ENCODE data around the gene SLC25A22. TPM values are rescaled to one million over a fixed set of nuclear protein-coding genes. Genes with fewer than 3 reads are reported as not detected.

The SLC25A22 gene
- total RNA-seq, 2 donors from 2014 or later: 10.7 to 16.9 TPM

DNA sequence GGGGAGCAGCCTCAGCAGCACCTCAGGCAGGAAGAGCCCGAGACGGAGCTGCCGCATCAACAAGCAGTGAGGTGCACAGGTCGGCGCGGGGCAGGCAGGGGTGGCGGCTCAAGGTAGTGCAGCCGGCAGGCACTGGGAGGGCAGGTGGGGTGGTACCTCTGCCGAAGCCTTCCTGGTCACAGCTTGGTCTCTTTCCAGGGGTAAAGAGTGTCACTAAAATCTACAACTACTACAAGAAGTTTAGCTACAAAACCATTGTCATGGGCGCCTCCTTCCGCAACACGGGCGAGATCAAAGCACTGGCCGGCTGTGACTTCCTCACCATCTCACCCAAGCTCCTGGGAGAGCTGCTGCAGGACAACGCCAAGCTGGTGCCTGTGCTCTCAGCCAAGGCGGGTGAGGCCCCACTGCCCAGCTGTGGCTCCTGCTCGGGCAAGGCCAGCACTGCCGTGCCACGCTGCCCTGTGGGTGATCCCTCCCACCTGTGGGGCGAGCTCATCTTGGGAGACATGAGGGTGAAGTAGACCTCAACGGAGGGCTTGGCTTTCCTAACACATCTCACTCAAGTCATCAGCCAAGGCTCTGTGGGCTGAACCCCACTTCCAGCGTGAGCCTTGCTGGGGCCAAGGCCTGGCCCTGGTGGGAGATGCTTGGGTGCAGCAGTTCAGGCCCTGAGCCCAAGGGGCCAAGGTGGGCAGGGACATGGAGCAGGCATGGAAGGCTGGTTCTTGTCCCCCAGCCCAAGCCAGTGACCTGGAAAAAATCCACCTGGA lies 34.3 kb downstream of the SLC25A22 start:
- Histone ChIP-seq H3K4me1 (ENCODE audit: control insufficient read depth in 1 of 2, low read depth in 2 of 2) (no peaks in the 10 kb centered on the region), H3K27ac (no peak overlapping the region), H3K27me3 (replicated peaks; ENCODE audit: insufficient read depth) (no peaks in the 10 kb centered on the region), H3K36me3 (peaks cover 39% of the 10 kb centered on the region), H3K9me3 (no peaks in the 10 kb centered on the region), H3K4me3 (no peak overlapping the region)
- TF ChIP-seq, protein P1, sequence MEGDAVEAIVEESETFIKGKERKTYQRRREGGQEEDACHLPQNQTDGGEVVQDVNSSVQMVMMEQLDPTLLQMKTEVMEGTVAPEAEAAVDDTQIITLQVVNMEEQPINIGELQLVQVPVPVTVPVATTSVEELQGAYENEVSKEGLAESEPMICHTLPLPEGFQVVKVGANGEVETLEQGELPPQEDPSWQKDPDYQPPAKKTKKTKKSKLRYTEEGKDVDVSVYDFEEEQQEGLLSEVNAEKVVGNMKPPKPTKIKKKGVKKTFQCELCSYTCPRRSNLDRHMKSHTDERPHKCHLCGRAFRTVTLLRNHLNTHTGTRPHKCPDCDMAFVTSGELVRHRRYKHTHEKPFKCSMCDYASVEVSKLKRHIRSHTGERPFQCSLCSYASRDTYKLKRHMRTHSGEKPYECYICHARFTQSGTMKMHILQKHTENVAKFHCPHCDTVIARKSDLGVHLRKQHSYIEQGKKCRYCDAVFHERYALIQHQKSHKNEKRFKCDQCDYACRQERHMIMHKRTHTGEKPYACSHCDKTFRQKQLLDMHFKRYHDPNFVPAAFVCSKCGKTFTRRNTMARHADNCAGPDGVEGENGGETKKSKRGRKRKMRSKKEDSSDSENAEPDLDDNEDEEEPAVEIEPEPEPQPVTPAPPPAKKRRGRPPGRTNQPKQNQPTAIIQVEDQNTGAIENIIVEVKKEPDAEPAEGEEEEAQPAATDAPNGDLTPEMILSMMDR (IDR thresholded peaks at IDR 0.05): no peak
- ATAC-seq (ENCODE audit: insufficient number of reproducible peaks, low FRiP score, low read depth) (no peak), DNase-seq (ENCODE audit: low spot score) (no peak)

DNA sequence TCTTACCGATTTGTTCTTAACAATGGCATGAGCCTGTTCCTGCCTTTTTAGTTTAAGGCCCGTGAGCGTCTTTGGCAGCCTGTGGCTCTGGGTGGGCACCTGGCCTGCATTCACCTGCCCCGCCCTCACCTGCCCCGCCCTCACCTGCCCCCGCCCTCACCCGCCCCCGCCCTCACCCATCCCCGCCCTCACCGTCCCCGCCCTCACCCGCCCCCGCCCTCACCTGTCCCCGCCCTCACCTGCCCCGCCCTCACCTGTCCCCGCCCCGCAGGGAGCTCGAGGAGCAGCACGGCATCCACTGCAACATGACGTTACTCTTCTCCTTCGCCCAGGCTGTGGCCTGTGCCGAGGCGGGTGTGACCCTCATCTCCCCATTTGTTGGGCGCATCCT lies 35.0 kb downstream of the SLC25A22 start:
- ATAC-seq (ENCODE audit: insufficient number of reproducible peaks, low FRiP score, low read depth): no peak
- H3K9me3 ChIP-seq: no peaks in the 10 kb centered on the region
- H3K27ac ChIP-seq: no peak overlapping the region
- no peaks in the 10 kb centered on the region for H3K4me1 ChIP-seq (ENCODE audit: control insufficient read depth in 1 of 2, low read depth in 2 of 2)
- H3K4me3 ChIP-seq: no peak overlapping the region
- no peaks in the 10 kb centered on the region for H3K27me3 ChIP-seq (replicated peaks; ENCODE audit: insufficient read depth)
- TF ChIP-seq, protein P1 (IDR thresholded peaks at IDR 0.05): no peak
- H3K36me3 ChIP-seq: peaks cover 40% of the 10 kb centered on the region
- no peak for DNase-seq (ENCODE audit: low spot score)

DNA sequence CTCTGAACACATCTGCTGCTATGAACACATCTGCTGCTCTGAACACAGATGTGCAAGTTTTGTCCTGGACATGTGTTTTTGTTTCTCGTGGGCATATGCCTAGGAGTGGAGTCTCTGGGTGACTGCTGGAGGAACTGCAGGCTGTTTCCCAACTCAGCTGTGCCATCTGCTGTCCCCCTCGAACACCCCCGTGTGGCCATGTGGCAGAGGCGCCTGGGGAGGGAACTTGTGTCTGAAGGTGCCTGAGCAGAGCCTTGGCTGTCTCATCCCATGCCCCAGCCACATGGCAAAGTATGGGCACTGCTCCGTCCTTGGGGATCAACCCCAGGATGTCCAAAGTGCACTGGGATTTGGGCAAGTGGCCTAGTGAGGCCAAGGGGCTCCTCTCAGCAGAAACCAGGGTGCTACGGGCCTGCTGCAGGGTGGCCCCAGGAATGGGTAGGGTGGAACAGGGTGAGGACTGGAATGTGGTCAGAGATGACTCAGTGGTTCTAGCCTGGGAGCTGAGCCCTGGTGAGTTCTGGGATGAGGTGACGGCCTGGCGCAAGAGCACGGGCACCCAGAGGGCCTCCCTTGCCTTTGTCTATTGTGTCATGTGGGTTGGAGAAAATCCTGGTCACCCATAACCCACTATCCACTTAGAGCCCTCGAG lies 35.5 kb downstream of the SLC25A22 start:
- Histone ChIP-seq H3K9me3 (no peaks in the 10 kb centered on the region), H3K27ac (no peak overlapping the region), H3K27me3 (replicated peaks; ENCODE audit: insufficient read depth) (no peaks in the 10 kb centered on the region), H3K36me3 (peaks cover 42% of the 10 kb centered on the region), H3K4me1 (ENCODE audit: control insufficient read depth in 1 of 2, low read depth in 2 of 2) (no peaks in the 10 kb centered on the region), H3K4me3 (no peak overlapping the region)
- no peak for ATAC-seq (ENCODE audit: insufficient number of reproducible peaks, low FRiP score, low read depth)
- TF ChIP-seq, protein P1 (IDR thresholded peaks at IDR 0.05): no peak
- DNase-seq (ENCODE audit: low spot score): no peak

DNA sequence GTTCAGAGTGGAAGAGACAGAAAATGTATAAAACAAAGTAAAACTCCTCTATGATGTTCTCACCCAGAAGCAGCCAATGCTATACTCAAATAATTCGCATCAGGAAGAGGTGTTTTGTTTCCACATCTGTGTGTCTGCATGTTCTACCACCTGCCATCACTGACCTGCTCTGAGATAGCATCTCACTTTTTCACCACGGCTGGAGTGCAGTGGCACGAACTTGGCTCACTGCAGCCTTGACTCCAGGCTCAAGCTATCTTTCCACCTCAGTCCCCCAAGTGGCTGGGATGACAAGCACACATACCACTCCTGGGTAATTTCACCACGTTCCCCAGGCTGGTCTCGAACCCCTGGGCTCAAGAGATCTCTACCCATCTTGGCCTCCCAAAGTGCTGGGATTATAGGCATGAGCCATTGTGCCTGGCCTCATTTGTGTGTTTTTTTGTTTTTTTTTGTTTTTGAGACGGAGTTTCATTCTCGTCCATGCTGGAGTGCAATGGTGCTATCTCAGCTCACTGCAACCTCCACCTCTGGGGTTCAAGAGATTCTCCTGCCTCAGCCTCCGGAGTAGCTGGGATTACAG lies 36.5 kb downstream of the SLC25A22 start:
- Histone ChIP-seq H3K27me3 (replicated peaks; ENCODE audit: insufficient read depth) (no peaks in the 10 kb centered on the region), H3K4me3 (no peak overlapping the region), H3K9me3 (no peaks in the 10 kb centered on the region), H3K36me3 (peaks cover 49% of the 10 kb centered on the region), H3K27ac (no peak overlapping the region), H3K4me1 (ENCODE audit: control insufficient read depth in 1 of 2, low read depth in 2 of 2) (no peaks in the 10 kb centered on the region)
- no peak for DNase-seq (ENCODE audit: low spot score)
- TF ChIP-seq, protein P1 (IDR thresholded peaks at IDR 0.05): no peak
- ATAC-seq (ENCODE audit: insufficient number of reproducible peaks, low FRiP score, low read depth): no peak

DNA sequence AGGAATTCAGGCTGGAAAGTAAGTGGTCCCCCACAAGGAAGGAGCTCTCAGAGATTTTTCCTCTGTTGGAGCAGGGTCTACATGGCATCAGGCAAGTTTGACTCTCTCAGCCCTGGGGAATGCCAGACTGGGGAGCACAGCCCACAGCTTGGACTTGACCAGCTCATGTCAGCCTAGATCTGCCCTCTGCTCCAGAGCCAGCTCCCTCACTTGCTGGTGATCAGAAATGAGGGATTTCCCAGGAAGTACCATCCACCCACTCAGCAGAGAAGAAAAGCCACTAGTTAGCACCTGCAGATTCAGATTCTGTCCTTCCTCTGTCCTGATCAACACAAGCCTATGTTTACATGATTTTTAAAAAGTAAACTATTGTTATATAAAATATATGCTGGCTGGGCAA lies 37.8 kb downstream of the SLC25A22 start:
- Histone ChIP-seq H3K4me1 (ENCODE audit: control insufficient read depth in 1 of 2, low read depth in 2 of 2) (no peaks in the 10 kb centered on the region), H3K27me3 (replicated peaks; ENCODE audit: insufficient read depth) (no peaks in the 10 kb centered on the region), H3K36me3 (peaks cover 47% of the 10 kb centered on the region), H3K9me3 (no peaks in the 10 kb centered on the region), H3K4me3 (no peak overlapping the region), H3K27ac (no peak overlapping the region)
- TF ChIP-seq, protein P1 (IDR thresholded peaks at IDR 0.05): no peak
- no peak for DNase-seq (ENCODE audit: low spot score)
- ATAC-seq (ENCODE audit: insufficient number of reproducible peaks, low FRiP score, low read depth): no peak

All from thoracic aorta (tissue), 2 donors.